Raji (cell line): Measurements from ENCODE around the gene KIF2A.

Source experiments
- POLR2A ChIP-seq: IDR thresholded peaks from 2 replicates; pipeline ENCODE4 v1.6.1; 2011; ENCODE audit warnings: low read depth, low read length, control low read depth; ENCODE audit not compliant: insufficient read depth

The KIF2A gene

GRCh38 chr5:62432621-62433064 is 126.6 kb downstream of the KIF2A start:
- no peak for TF ChIP-seq POLR2A
